T-cell (primary cell): ENCODE measurements around the gene PACS2. TPM values are rescaled to one million over a fixed set of nuclear protein-coding genes. Genes with fewer than 3 reads are reported as not detected.
A peak's percentile ranks its signal among the peaks of the same experiment; 100 is the strongest.

Experiments
- ATAC-seq, 4 experiments: fragments of 200-7000 bp in 3 of 4; fragments of 150-1000 bp in 1 of 4; cut with Tn5 transposase; replicated peaks in 1 of 4; 1 replicate in 3 of 4; 2 replicates in 1 of 4; pipeline ENCODE4 v1.10.0; 2021; ENCODE audit warnings: moderate library complexity in 3 of 4, mild to moderate bottlenecking in 2 of 4, moderate number of reproducible peaks in 1 of 4
- CTCF ChIA-PET, 2 donors: fragments of 300-600 bp; sonication (Branson Sonifier 250); formaldehyde crosslinking; loops; one replicate each; lab custom pipeline; 2022; ENCODE audit warnings: antibody characterized with exemption in 2 of 2; lab: Charles Lee
- POLR2A ChIA-PET, 2 donors: fragments of 300-600 bp; sonication (Branson Sonifier 250); formaldehyde crosslinking; loops; one replicate each; lab custom pipeline; 2022; ENCODE audit warnings: antibody characterized with exemption in 2 of 2; lab: Charles Lee
- DNase-seq, 35 experiments: peaks; one replicate each; pipeline versions ENCODE4 v3.0.0 to v3.0.0-alpha.2; 2013 to 2023
- H3K27ac ChIP-seq: one replicate; pipeline ENCODE4 v1.5.1; 2013; ENCODE audit warnings: low read length
- H3K27me3 ChIP-seq, 2 experiments: replicated peaks in 1 of 2; 1 replicate in 1 of 2; 2 replicates in 1 of 2; pipeline versions ENCODE4 v1.6.1 to v1.7.0; 2013; ENCODE audit warnings: low read length in 1 of 2, mixed read lengths in 1 of 2; ENCODE audit not compliant: control insufficient read depth in 2 of 2, insufficient read depth in 2 of 2; ENCODE audit errors: extremely low read depth in 1 of 2
- H3K36me3 ChIP-seq, 2 donors: 1 replicate in 1 of 2; 2 replicates in 1 of 2; pipeline versions ENCODE4 v1.6.1 to v1.7.0; 2013; ENCODE audit warnings: low read length in 1 of 2; ENCODE audit not compliant: control insufficient read depth in 2 of 2, insufficient read depth in 1 of 2; ENCODE audit errors: extremely low read depth in 1 of 2
- H3K4me1 ChIP-seq, 2 experiments: 1 replicate in 1 of 2; 2 replicates in 1 of 2; pipeline versions ENCODE4 v1.6.1 to v1.7.0; 2013; ENCODE audit warnings: low read length in 2 of 2, mixed read lengths in 1 of 2; ENCODE audit not compliant: insufficient read depth in 2 of 2, control insufficient read depth in 1 of 2; ENCODE audit errors: extremely low read depth in 1 of 2
- H3K4me3 ChIP-seq, 2 donors: 1 replicate in 1 of 2; 2 replicates in 1 of 2; pipeline versions ENCODE4 v1.5.1 to v1.7.0; 2013; ENCODE audit warnings: mild to moderate bottlenecking in 2 of 2, low read length in 1 of 2, moderate library complexity in 1 of 2; ENCODE audit not compliant: control insufficient read depth in 1 of 2; ENCODE audit errors: extremely low read depth in 1 of 2
- H3K9me3 ChIP-seq: 2 replicates; pipeline ENCODE4 v1.7.0; 2013
- H3K27ac Mint-ChIP-seq, 2 donors: one replicate each; pipeline ENCODE4 v1.8.0; 2020 to 2021; ENCODE audit warnings: mild to moderate bottlenecking in 2 of 2, mixed read lengths in 2 of 2
- H3K27me3 Mint-ChIP-seq, 2 donors: one replicate each; pipeline ENCODE4 v1.8.0; 2021 to 2022; ENCODE audit warnings: mixed read lengths in 2 of 2
- H3K36me3 Mint-ChIP-seq: one replicate; pipeline ENCODE4 v1.8.0; 2021; ENCODE audit warnings: mixed read lengths
- H3K4me1 Mint-ChIP-seq, 3 donors: one replicate each; pipeline ENCODE4 v1.8.0; 2020 to 2022; ENCODE audit warnings: mixed read lengths in 3 of 3, mild to moderate bottlenecking in 1 of 3
- H3K4me3 Mint-ChIP-seq, 3 donors: one replicate each; pipeline ENCODE4 v1.8.0; 2020 to 2022; ENCODE audit warnings: mild to moderate bottlenecking in 3 of 3, mixed read lengths in 3 of 3, moderate library complexity in 3 of 3
- H3K9me3 Mint-ChIP-seq, 3 donors: one replicate each; pipeline ENCODE4 v1.8.0; 2020 to 2022; ENCODE audit warnings: mixed read lengths in 3 of 3
- WGBS: methylation state at CpG from one replicate; pipeline ENCODE4 v1.1.5; 2013; ENCODE audit warnings: missing lambda C conversion rate; ENCODE audit not compliant: insufficient coverage; 5-methylcytosine and 5-hydroxymethylcytosine counted together
- total RNA-seq, 35 experiments: library from RNA in 6 of 35; stranded (reverse) in 6 of 35; fragments of 120-200 nt in 1 of 35; gene quantifications; one replicate each; pipeline versions ENCODE4 v1.2.1 to v1.2.4 and lab custom pipeline; 2013 to 2026

The PACS2 gene
- total RNA-seq, 5 donors from 2014 or later (not counting 1 experiment from before 2014, with no cell fraction given): 70.9 to 86.9 (median 78.0) TPM

- H3K4me3 ChIP-seq: peak overlapping the region in 1 of 2 donors; percentile 71
- no peaks in the 10 kb centered on the region for H3K27me3 Mint-ChIP-seq
- peaks cover 0 to 10% of the 10 kb centered on the region in 2 donors for H3K36me3 ChIP-seq
- H3K27ac Mint-ChIP-seq: peak overlapping the region; percentile 27 to 82
- peak overlapping the region; percentile 74 to 81 (median 80) for H3K4me3 Mint-ChIP-seq
- peaks cover 15% of the 10 kb centered on the region for H3K36me3 Mint-ChIP-seq
- H3K27ac ChIP-seq: no peak overlapping the region
- 89% methylated on average over 8 of the region's 8 CpGs for WGBS
- H3K9me3 Mint-ChIP-seq: peaks cover 2 to 14% (median 11%) of the 10 kb centered on the region in 3 donors
- no peak for ATAC-seq
- no peak for DNase-seq
- H3K4me1 ChIP-seq: peaks cover 17 to 29% of the 10 kb centered on the region in 2 experiments
- ChIA-PET CTCF (no interaction called here), POLR2A (no interaction called here)
- no peaks in the 10 kb centered on the region for H3K27me3 ChIP-seq
- H3K4me1 Mint-ChIP-seq: peaks cover 25 to 32% (median 29%) of the 10 kb centered on the region in 3 donors
- H3K9me3 ChIP-seq: no peaks in the 10 kb centered on the region
These were observed 84.9 kb downstream of the PACS2 start for GRCh38 chr14:105399466-105399775.

GRCh38 chr14:105400016-105400415 is 85.5 kb downstream of the PACS2 start:
- CTCF ChIA-PET: interaction anchor here in 1 of 2 donors (0.6 kb wide), 1 partner anchor 205 kb away, joined by 3 read pairs; no protein-coding TSS in a partner anchor
- POLR2A ChIA-PET: no interaction called here
- Mint-ChIP-seq H3K9me3 (peaks cover 2 to 14% (median 11%) of the 10 kb centered on the region in 3 donors), H3K4me3 (peak overlapping the region; percentile 74 to 81 (median 80)), H3K4me1 (peaks cover 31 to 38% (median 35%) of the 10 kb centered on the region in 3 donors), H3K36me3 (peaks cover 15% of the 10 kb centered on the region), H3K27me3 (no peaks in the 10 kb centered on the region), H3K27ac (no peak overlapping the region)
- ATAC-seq (no peak), DNase-seq (no peak)
- H3K4me1 ChIP-seq: peaks cover 23 to 34% of the 10 kb centered on the region in 2 experiments
- peaks cover 0 to 10% of the 10 kb centered on the region in 2 donors for H3K36me3 ChIP-seq
- WGBS: 93% methylated on average over 7 of the region's 9 CpGs
- no peak overlapping the region for H3K4me3 ChIP-seq
- H3K9me3 ChIP-seq: no peaks in the 10 kb centered on the region
- H3K27ac ChIP-seq: no peak overlapping the region
- H3K27me3 ChIP-seq: no peaks in the 10 kb centered on the region

- Histone ChIP-seq H3K27me3 (no peaks in the 10 kb centered on the region), H3K9me3 (no peaks in the 10 kb centered on the region), H3K4me1 (peaks cover 23 to 34% of the 10 kb centered on the region in 2 experiments), H3K36me3 (peaks cover 0 to 10% of the 10 kb centered on the region in 2 donors), H3K4me3 (no peak overlapping the region), H3K27ac (no peak overlapping the region)
- ChIA-PET POLR2A (no interaction called here), CTCF (no interaction called here)
- no peak for ATAC-seq
- peaks cover 15% of the 10 kb centered on the region for H3K36me3 Mint-ChIP-seq
- H3K9me3 Mint-ChIP-seq: peaks cover 2 to 19% (median 11%) of the 10 kb centered on the region in 3 donors
- WGBS: 100% methylated on average over 5 of the region's 9 CpGs
- H3K27ac Mint-ChIP-seq: no peak overlapping the region
- no peak for DNase-seq
- H3K4me3 Mint-ChIP-seq: no peak overlapping the region
- peaks cover 33 to 41% (median 38%) of the 10 kb centered on the region in 3 donors for H3K4me1 Mint-ChIP-seq
- H3K27me3 Mint-ChIP-seq: no peaks in the 10 kb centered on the region
These were observed 87.2 kb downstream of the PACS2 start for GRCh38 chr14:105401699-105402098.

GRCh38 chr14:105408592-105408991 is 94.0 kb downstream of the PACS2 start:
- ChIA-PET POLR2A (no interaction called here), CTCF (interaction anchor here in 1 of 2 donors (0.7 kb wide), 1 partner anchor 124 kb away, joined by 4 read pairs; no protein-coding TSS in a partner anchor)
- Histone ChIP-seq H3K36me3 (no peaks in the 10 kb centered on the region), H3K27me3 (peaks cover 0 to 36% of the 10 kb centered on the region in 2 experiments), H3K4me3 (no peak overlapping the region), H3K9me3 (no peaks in the 10 kb centered on the region), H3K27ac (no peak overlapping the region), H3K4me1 (peaks cover 19 to 24% of the 10 kb centered on the region in 2 experiments)
- 93% methylated on average over 13 of the region's 13 CpGs for WGBS
- peaks cover 5 to 22% of the 10 kb centered on the region in 2 donors for H3K27me3 Mint-ChIP-seq
- H3K36me3 Mint-ChIP-seq: no peaks in the 10 kb centered on the region
- no peak overlapping the region for H3K27ac Mint-ChIP-seq
- no peak for ATAC-seq
- no peak for DNase-seq
- H3K9me3 Mint-ChIP-seq: peaks cover 0 to 5% (median 0%) of the 10 kb centered on the region in 3 donors
- H3K4me1 Mint-ChIP-seq: peaks cover 14 to 21% (median 19%) of the 10 kb centered on the region in 3 donors
- no peak overlapping the region for H3K4me3 Mint-ChIP-seq

GRCh38 chr14:105409364-105409763 is 94.8 kb downstream of the PACS2 start:
- POLR2A ChIA-PET: interaction anchor here in 1 of 2 donors (0.7 kb wide), 1 partner anchor 30 kb away, joined by 6 read pairs; no protein-coding TSS in a partner anchor
- CTCF ChIA-PET: interaction anchor here in 1 of 2 donors (0.7 kb wide), 1 partner anchor 123 kb away, joined by 4 read pairs; no protein-coding TSS in a partner anchor
- Mint-ChIP-seq H3K4me3 (no peak overlapping the region), H3K4me1 (peaks cover 9 to 15% (median 14%) of the 10 kb centered on the region in 3 donors), H3K27ac (no peak overlapping the region), H3K27me3 (peaks cover 5 to 23% of the 10 kb centered on the region in 2 donors), H3K9me3 (peaks cover 0 to 5% (median 0%) of the 10 kb centered on the region in 3 donors), H3K36me3 (no peaks in the 10 kb centered on the region)
- H3K27me3 ChIP-seq: peaks cover 0 to 43% of the 10 kb centered on the region in 2 experiments
- DNase-seq: no peak
- no peaks in the 10 kb centered on the region for H3K9me3 ChIP-seq
- no peak overlapping the region for H3K4me3 ChIP-seq
- H3K27ac ChIP-seq: no peak overlapping the region
- WGBS: 93% methylated on average over 3 of the region's 3 CpGs
- no peaks in the 10 kb centered on the region for H3K36me3 ChIP-seq
- H3K4me1 ChIP-seq: peaks cover 12 to 23% of the 10 kb centered on the region in 2 experiments
- no peak for ATAC-seq

- ATAC-seq (no peak), DNase-seq (no peak)
- H3K36me3 Mint-ChIP-seq: no peaks in the 10 kb centered on the region
- H3K27me3 ChIP-seq: peaks cover 0 to 48% of the 10 kb centered on the region in 2 experiments
- H3K9me3 ChIP-seq: no peaks in the 10 kb centered on the region
- peaks cover 0 to 9% (median 8%) of the 10 kb centered on the region in 3 donors for H3K4me1 Mint-ChIP-seq
- H3K4me3 Mint-ChIP-seq: peak overlapping the region in 2 of 3 donors; percentile 17 to 65
- 100% methylated on average over 2 of the region's 5 CpGs for WGBS
- H3K9me3 Mint-ChIP-seq: peaks cover 0 to 5% (median 0%) of the 10 kb centered on the region in 3 donors
- H3K27ac Mint-ChIP-seq: no peak overlapping the region
- peak overlapping the region in 1 of 2 donors; percentile 58 for H3K4me3 ChIP-seq
- peaks cover 5 to 23% of the 10 kb centered on the region in 2 donors for H3K27me3 Mint-ChIP-seq
- no peaks in the 10 kb centered on the region for H3K36me3 ChIP-seq
- CTCF ChIA-PET: no interaction called here
- no peak overlapping the region for H3K27ac ChIP-seq
- peaks cover 7 to 27% of the 10 kb centered on the region in 2 experiments for H3K4me1 ChIP-seq
- POLR2A ChIA-PET: no interaction called here
These were observed 96.1 kb downstream of the PACS2 start for GRCh38 chr14:105410642-105411016.
